ENCODE measurements around the gene NMUR2.

Gene NMUR2

DNA sequence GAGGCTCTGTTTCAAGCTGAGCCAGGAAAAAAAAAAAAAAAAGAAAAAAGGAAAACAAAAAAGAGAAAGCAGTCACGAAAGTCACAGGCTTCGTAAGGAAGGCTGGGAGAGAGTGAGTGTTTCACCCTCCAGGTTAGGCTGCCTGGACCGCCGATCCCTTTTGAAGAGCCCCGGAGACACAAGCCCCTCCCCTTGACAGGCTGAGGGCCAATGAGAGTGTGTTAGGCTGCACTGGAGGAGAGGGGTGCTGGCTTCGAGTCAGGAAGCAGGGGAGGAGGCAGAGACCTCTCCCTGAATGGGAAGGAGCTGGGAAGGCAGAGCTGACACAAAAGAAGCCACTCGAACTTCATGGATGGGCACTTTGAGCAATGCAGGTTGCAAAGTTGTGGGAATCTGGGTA, at the start of gene NMUR2:
Gene NMUR2 (minus strand): TSS at position 135 of the 400 bp plus-strand sequence. CDS start 166 bp downstream, outside the sequence.
- no peak for DNase-seq

GRCh38 chr5:152443935-152444334, 38.9 kb upstream of the NMUR2 start:
- DNase-seq = no peak

GRCh38 chr5:152439791-152440190, 34.7 kb upstream of the NMUR2 start:
- no peak for DNase-seq

GRCh38 chr5:152437866-152438265, 32.8 kb upstream of the NMUR2 start:
- DNase-seq = no peak

- no peak for DNase-seq
Measured at GRCh38 chr5:152427721-152428120, 22.6 kb upstream of the NMUR2 start.

GRCh38 chr5:152425083-152425482, 20.0 kb upstream of the NMUR2 start:
- DNase-seq = no peak

DNA sequence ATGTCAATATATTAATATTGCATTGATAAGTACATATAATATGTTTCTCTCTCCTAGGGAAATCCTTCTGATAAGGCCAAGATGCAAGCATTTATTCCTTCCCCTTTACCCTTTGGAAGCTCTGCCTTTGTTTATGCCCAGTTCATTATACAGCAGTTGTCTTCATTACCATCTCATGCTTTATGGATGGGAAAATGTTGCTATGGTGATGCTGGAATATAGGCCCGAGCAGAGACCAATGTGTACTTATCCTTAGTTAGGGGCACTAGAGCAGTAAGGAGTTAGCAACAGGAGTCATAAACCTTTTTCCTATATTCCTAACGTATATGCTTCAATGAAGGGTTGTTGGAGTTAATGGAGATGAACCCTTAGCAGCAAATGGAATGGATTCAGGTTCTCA, 19.4 kb upstream of the NMUR2 start:
- DNase-seq = no peak

GRCh38 chr5:152422081-152422480, 17.0 kb upstream of the NMUR2 start:
- DNase-seq = no peak

DNA sequence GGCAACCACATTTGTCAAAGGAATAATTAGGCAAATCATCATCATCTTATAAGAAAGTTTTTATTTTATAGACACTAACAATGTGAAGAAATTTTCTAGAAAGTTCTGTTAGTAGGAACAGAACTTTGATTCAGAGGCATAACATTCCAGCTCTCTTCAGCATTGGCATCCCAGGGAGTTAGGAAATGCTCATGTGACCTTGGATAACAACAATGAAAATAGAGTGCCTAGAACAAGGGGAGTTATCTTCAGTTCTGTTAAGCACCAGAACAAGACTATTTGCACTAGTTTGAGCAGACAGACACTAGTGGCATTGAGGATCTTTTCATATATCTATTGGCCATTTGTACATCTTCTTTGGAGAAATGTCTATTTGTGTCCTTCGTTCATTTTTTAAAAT, 7.0 kb upstream of the NMUR2 start:
- no peak for DNase-seq

- DNase-seq = no peak
Measured at GRCh38 chr5:152406082-152406481, 1.0 kb upstream of the NMUR2 start.

DNA sequence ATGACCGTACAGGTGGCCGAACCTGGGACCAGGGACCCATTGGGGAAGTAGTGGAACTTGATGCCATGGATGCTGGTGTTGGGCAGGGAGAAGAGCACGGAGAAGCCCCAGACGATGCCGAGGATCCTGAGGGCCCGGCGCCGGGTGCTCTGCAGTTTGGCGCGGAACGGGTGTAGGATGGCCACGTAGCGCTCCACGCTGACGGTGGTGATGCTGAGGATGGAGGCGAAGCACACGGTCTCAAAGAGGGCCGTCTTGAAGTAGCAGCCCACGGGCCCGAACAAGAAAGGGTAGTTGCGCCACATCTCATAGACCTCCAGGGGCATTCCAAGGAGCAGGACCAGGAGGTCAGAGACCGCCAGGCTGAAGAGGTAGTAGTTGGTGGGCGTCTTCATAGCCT, 585 bp downstream of the NMUR2 start:
- no peak for DNase-seq

DNA sequence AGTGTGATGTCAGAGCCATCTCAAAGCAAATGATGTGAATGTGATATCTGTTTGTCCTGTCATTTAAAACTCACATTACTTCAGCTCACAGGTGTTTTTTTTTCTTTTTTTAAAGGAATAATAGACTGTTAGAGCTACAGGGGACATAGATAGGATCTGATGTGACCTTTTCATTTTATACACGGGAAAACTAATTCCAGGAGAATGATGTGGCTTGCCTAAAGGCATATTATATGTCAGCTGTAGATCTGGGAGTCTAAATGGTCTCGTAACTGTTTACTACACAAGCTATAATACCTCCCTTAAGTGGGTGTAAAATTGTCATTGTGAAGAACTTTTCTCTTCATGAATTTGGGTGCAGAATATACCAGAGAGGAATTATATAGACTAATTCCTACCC, 2.0 kb downstream of the NMUR2 start:
- no peak for DNase-seq

DNA sequence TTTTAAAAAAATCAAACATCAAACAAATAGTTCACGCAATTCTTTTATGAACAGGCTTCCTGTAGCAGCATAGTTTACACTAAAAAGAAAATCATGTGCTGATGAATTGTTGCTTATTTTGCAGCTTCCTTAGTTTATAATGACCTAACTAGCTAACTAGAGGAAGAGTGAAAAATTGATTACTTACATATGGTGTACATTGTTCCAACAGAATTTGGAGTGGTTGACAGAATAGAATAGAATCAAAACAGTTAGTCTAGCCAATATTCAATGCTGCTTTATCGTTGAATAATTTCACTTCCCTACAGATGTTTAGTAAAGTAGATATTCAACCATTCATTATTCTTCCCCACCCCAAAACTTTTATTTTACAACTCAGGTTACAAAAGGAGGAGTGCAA, 4.2 kb downstream of the NMUR2 start:
- no peak for DNase-seq

DNA sequence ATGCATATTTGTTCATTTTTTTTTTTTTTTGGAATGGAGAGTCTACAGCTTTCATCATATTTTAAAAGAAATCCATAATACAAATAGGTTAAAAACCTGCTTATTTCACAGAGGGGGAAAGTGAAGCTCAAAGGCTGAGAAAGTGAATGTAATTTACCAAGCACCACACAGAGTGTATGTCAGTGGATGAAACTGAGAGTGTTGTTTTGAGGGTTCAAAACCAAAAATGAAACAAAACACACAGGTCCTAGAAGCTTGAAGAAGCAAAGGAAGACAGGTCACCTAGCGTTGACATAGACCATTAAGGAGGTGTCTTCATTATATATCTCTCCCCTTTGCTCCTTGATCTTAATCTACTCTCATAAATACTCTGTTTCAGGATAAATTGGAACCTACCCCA, 7.5 kb downstream of the NMUR2 start:
- DNase-seq = no peak

GRCh38 chr5:152393441-152393840, 11.6 kb downstream of the NMUR2 start:
- no peak for DNase-seq

DNA sequence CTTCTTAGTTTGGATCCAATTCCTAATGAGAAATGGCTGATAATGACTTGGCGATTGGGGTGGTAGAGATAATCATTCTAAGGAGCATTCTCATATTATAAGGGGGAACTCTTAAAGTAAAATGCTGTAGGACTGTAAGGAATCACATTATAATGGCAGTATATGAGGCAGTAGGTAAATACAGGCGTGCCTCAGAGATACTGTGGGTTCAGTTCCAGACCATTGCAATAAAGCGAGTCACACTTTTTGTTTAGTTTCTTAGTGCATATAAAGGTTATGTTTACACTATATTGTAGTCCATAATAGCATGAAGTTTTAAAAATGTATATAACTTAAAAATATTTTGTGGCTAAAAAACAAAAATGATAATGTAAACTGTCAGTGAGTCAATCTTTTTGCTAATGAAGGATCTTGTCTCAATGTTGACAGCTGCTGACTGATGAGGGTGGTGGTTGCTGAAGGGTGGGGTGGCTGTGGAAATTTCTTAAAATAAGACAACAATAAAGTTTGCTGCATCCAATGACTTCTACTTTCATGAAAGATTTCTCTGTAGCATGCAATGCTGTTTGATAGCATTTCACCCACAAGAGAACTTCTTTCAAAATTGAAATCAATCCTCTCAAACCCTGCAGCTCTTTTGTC, 15.8 kb downstream of the NMUR2 start:
- no peak for DNase-seq

DNA sequence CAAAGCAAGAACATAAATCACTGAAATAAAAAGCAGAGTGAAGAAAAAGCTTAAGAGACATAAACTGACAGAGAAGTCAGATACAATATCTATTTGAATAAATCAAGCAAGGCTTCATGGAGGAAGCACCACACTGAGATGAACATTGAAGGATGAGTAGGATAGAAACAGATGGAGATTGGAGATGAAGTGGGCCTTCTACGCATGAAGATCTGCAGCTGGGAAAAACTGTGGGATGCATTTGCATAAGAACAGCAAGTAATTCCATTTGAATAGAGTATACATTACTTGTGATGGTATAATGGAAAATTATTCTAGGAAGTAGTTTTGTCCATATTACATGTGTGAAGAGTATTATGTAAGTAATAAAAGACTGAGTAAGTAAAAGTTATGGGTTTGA, 16.5 kb downstream of the NMUR2 start:
- DNase-seq = no peak

DNA sequence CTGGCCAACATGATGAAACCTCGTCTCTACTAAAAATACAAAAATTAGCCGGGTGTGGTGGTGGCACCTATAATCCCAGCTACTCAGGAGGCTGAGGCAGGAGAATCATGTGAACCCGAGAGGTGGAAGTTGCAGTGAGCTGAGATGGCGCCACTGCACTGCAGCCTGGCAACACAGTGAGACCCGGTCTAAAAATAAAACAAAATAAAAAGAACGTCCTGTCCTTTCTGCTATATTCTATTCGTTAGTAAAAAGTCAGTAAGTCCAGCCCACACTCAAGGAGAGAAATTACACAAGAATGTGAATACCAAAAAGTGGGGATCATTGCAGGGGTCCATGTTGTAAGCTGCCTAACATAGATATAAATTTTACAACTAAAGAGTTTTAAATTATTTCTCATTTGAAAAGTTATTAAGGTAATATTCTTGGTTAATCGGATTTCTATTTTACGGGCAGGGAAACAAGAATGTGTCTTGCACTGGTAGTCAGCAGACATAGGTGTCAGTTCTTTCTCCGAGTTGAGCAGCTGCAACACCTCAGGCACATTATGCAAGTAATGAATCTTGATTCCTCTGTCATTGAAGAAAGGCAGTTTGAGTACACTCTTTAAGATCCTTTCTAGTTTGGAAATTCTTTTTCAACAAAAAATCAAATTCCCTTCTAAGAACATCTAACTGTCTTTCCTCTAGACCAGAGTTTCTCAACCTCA, 24.5 kb downstream of the NMUR2 start:
- no peak for DNase-seq

DNA sequence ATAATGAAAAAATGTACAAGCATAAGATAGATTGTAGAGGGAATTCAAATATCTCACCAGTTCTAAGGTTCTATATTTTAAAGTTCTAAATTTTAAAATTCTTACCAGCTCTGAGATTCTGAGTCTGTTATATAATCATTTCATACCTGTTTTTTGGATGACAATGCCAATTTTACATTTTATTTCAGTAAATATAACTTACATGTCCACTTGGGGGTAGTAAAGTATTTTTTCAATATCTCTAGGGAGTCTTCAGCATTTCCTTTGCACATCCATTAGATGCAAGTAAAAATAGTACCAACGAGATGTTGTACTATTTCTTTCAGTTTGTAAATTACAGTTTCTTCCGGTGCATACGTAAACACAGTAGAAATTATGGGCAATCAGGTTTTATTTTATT, 25.7 kb downstream of the NMUR2 start:
- DNase-seq = no peak

GRCh38 chr5:152378730-152379129, 26.3 kb downstream of the NMUR2 start:
- DNase-seq = no peak

GRCh38 chr5:152376886-152377285, 28.2 kb downstream of the NMUR2 start:
- no peak for DNase-seq

GRCh38 chr5:152374711-152375275, 30.3 kb downstream of the NMUR2 start:
- DNase-seq = no peak

DNA sequence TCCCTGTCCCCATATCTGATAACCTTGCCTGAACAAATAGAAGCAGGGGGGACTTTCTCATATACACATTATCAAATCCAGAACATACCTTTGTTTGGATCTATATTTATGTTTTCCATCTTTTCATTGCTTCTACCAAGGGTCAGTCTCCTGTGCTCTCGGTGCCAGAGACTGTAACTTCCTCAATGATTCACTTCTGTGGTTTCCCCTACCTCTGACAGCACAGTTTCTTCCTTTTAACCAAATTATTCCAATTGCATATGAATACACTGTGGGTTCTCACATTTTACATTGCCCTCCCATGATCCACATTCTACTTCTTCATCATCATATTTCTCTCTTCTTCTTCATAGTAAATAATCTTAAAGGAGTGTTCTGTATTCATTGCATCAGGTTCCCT, 32.2 kb downstream of the NMUR2 start:
- DNase-seq = no peak

GRCh38 chr5:152369298-152369697, 35.8 kb downstream of the NMUR2 start:
- no peak for DNase-seq

GRCh38 chr5:152367554-152367953, 37.5 kb downstream of the NMUR2 start:
- no peak for DNase-seq
